ENCODE data around the gene CFAP20DC.

- TF ChIP-seq SP1 (IDR thresholded peaks at IDR 0.05) = no peak
- TF ChIP-seq BHLHE40 (IDR thresholded peaks at IDR 0.05; ENCODE audit: borderline replicate concordance) = no peak
- TF ChIP-seq L3MBTL2 (conservative IDR thresholded peaks at IDR 0.05) = no peak
- no peak for TF ChIP-seq TARDBP (IDR thresholded peaks at IDR 0.05)
- TF ChIP-seq FOXK2 (IDR thresholded peaks at IDR 0.05) = no peak
- no peak for TF ChIP-seq FOXM1 (IDR thresholded peaks at IDR 0.05; ENCODE audit: borderline replicate concordance)
- no peak for TF ChIP-seq LEF1 (IDR thresholded peaks at IDR 0.05; ENCODE audit: borderline replicate concordance)
- no peak for TF ChIP-seq PKNOX1 (IDR thresholded peaks at IDR 0.05)
- TF ChIP-seq FOXA1 (IDR thresholded peaks at IDR 0.05) = no peak
- no peak for TF ChIP-seq NFRKB (IDR thresholded peaks at IDR 0.05)
- TF ChIP-seq ZNF384 (IDR thresholded peaks at IDR 0.05) = no peak
- TF ChIP-seq SUZ12 (IDR thresholded peaks at IDR 0.05) = no peak
Observed at GRCh38 chr3:58897646-58898045, 152.2 kb downstream of the CFAP20DC start.
